ENCODE measurements around the gene GAL3ST3.
A peak's percentile ranks its signal among the peaks of the same experiment; 100 is the strongest.

The GAL3ST3 gene

GRCh38 chr11:66068923-66069714 lies 20.2 kb upstream of the GAL3ST3 start:
- no peak for DNase-seq

- no peak for DNase-seq
Observed at GRCh38 chr11:66068154-66068821, 19.3 kb upstream of the GAL3ST3 start.

- DNase-seq = no peak
Observed at GRCh38 chr11:66067640-66068039, 18.7 kb upstream of the GAL3ST3 start.

- no peak for DNase-seq
Observed at GRCh38 chr11:66066751-66067150, 17.8 kb upstream of the GAL3ST3 start.

GRCh38 chr11:66064571-66064970 lies 15.6 kb upstream of the GAL3ST3 start:
- DNase-seq = no peak

- no peak for DNase-seq
Observed at GRCh38 chr11:66063900-66064299, 14.9 kb upstream of the GAL3ST3 start.

GRCh38 chr11:66062408-66062807 lies 13.4 kb upstream of the GAL3ST3 start:
- no peak for DNase-seq

- no peak for DNase-seq
Observed at GRCh38 chr11:66061268-66061667, 12.3 kb upstream of the GAL3ST3 start.

GRCh38 chr11:66059966-66060680 lies 11.2 kb upstream of the GAL3ST3 start:
- no peak for DNase-seq

- DNase-seq = no peak
Observed at GRCh38 chr11:66056501-66056900, 7.5 kb upstream of the GAL3ST3 start.

- DNase-seq = no peak
Observed at GRCh38 chr11:66055021-66055420, 6.1 kb upstream of the GAL3ST3 start.

GRCh38 chr11:66052664-66052982 lies 3.7 kb upstream of the GAL3ST3 start:
- no peak for DNase-seq

- DNase-seq = peak; percentile 83
Observed at GRCh38 chr11:66051766-66052663, 3.1 kb upstream of the GAL3ST3 start, which contains the start of gene SF3B2. Gene SF3B2 (plus strand): TSS chr11:66052364. CDS start chr11:66052385, 21 bp downstream.

- peak; percentile 10 for DNase-seq
Observed at GRCh38 chr11:66051371-66051765, 2.4 kb upstream of the GAL3ST3 start.

- DNase-seq = peak; percentile 3
Observed at GRCh38 chr11:66050581-66051231, 1.7 kb upstream of the GAL3ST3 start.

- no peak for DNase-seq
Observed at GRCh38 chr11:66047541-66048365, 1.2 kb downstream of the GAL3ST3 start.

GRCh38 chr11:66046901-66047300 lies 2.1 kb downstream of the GAL3ST3 start:
- DNase-seq = no peak

- peak; percentile 42 for DNase-seq
Observed at GRCh38 chr11:66045177-66045639, 3.8 kb downstream of the GAL3ST3 start.

- DNase-seq = no peak
Observed at GRCh38 chr11:66044757-66045156, 4.2 kb downstream of the GAL3ST3 start.

- DNase-seq = no peak
Observed at GRCh38 chr11:66042996-66043906, 5.7 kb downstream of the GAL3ST3 start.
